Gastroesophageal sphincter (tissue), 4 donors: ENCODE data around the gene SMIM13. TPM values are rescaled to one million over a fixed set of nuclear protein-coding genes. Genes with fewer than 3 reads are reported as not detected.

Experiments used
- ATAC-seq: fragments of 150-250 bp; one replicate; pipeline ENCODE4 v1.9.1; 2016; ENCODE audit warnings: mild to moderate bottlenecking, moderate library complexity
- H3K27ac ChIP-seq, 4 donors: fragments of 200-600 bp; sonication (generic) in 3 of 4; 1 replicate in 3 of 4; 2 replicates in 1 of 4; pipeline ENCODE4 v1.5.1; 2016 to 2019
- H3K27me3 ChIP-seq: fragments of 200-600 bp; sonication (generic); one replicate; pipeline ENCODE4 v1.5.1; 2019
- H3K36me3 ChIP-seq, 2 donors: fragments of 200-600 bp; sonication (generic); one replicate each; pipeline ENCODE4 v1.5.1; 2019; ENCODE audit warnings: control low read depth in 1 of 2
- H3K4me1 ChIP-seq, 3 donors: fragments of 200-600 bp; sonication (generic); 1 replicate in 2 of 3; 2 replicates in 1 of 3; pipeline ENCODE4 v1.5.1; 2016 to 2019; ENCODE audit warnings: control low read depth in 2 of 3
- H3K4me3 ChIP-seq, 2 donors: fragments of 200-600 bp; sonication (generic); one replicate each; pipeline ENCODE4 v1.5.1; 2019; ENCODE audit warnings: mild to moderate bottlenecking in 1 of 2, moderate library complexity in 1 of 2
- H3K9me3 ChIP-seq, 3 donors: fragments of 200-600 bp; sonication (generic); one replicate each; pipeline ENCODE4 v1.5.1; 2017 to 2019; ENCODE audit warnings: control low read depth in 2 of 3
- CTCF ChIP-seq, 4 experiments: fragments of 200-600 bp in 2 of 4; fragments of 450-650 bp in 2 of 4; sonication (generic) in 1 of 4; IDR thresholded peaks; one replicate each; pipeline ENCODE4 v1.5.1; 2017 to 2019; ENCODE audit warnings: antibody characterized with exemption in 4 of 4, mild to moderate bottlenecking in 2 of 4, moderate library complexity in 2 of 4
- EP300 ChIP-seq: sonication (generic); formaldehyde crosslinking; IDR thresholded peaks from one replicate; pipeline ENCODE4 v1.6.1; 2017; ENCODE audit warnings: antibody characterized with exemption, mild to moderate bottlenecking
- POLR2A ChIP-seq, 2 donors: fragments of 450-650 bp; IDR thresholded peaks; one replicate each; pipeline ENCODE4 v1.6.1; 2017; ENCODE audit warnings: antibody characterized with exemption in 2 of 2, mild to moderate bottlenecking in 2 of 2, moderate library complexity in 1 of 2
- POLR2AphosphoS5 ChIP-seq: sonication (generic); formaldehyde crosslinking; IDR thresholded peaks from one replicate; pipeline ENCODE4 v1.6.1; 2017; ENCODE audit warnings: antibody characterized with exemption
- WGBS, 2 donors: methylation state at CpG; one replicate each; pipeline ENCODE4 v1.1.5; 2018; ENCODE audit warnings: low coverage in 1 of 2; 5-methylcytosine and 5-hydroxymethylcytosine counted together
- total RNA-seq, 4 donors: library from RNA; depleted of rRNA; stranded (reverse); fragments of >200 nt; gene quantifications; one replicate each; pipeline ENCODE4 v1.1.0, GENCODE V29; 2016

Gene SMIM13
- total RNA-seq, 4 donors from 2014 or later = 8.3 to 13.5 (median 12.5) TPM

GRCh38 chr6:11096109-11096508, 2.5 kb downstream of the SMIM13 start:
- Histone ChIP-seq H3K4me1 (peaks cover 0 to 28% (median 9%) of the 10 kb centered on the region in 3 donors), H3K27ac (no peak overlapping the region), H3K36me3 (peaks cover 0 to 3% of the 10 kb centered on the region in 2 donors), H3K9me3 (no peaks in the 10 kb centered on the region), H3K27me3 (no peaks in the 10 kb centered on the region), H3K4me3 (no peak overlapping the region)
- no peak for TF ChIP-seq POLR2A (IDR thresholded peaks at IDR 0.05)
- WGBS, 2 donors = 58 to 76% methylated on average over 2 to 4 of the region's 4 CpGs
- no peak for ATAC-seq

- ATAC-seq = no peak
- H3K4me1 ChIP-seq = peaks cover 0 to 27% (median 9%) of the 10 kb centered on the region in 3 donors
- H3K36me3 ChIP-seq = peaks cover 0 to 3% of the 10 kb centered on the region in 2 donors
- TF ChIP-seq EP300 (no peak), POLR2AphosphoS5 (no peak), CTCF (IDR thresholded peaks at IDR 0.05) (no peak), POLR2A (IDR thresholded peaks at IDR 0.05) (no peak)
- 84 to 91% methylated on average over 4 to 7 of the region's 8 CpGs for WGBS, 2 donors
- no peak overlapping the region for H3K27ac ChIP-seq
- no peaks in the 10 kb centered on the region for H3K9me3 ChIP-seq
- no peak overlapping the region for H3K4me3 ChIP-seq
- H3K27me3 ChIP-seq = no peaks in the 10 kb centered on the region
These were observed 3.8 kb downstream of the SMIM13 start for GRCh38 chr6:11097476-11097875.

- H3K36me3 ChIP-seq = peaks cover 0 to 3% of the 10 kb centered on the region in 2 donors
- no peaks in the 10 kb centered on the region for H3K27me3 ChIP-seq
- TF ChIP-seq EP300 (no peak), POLR2AphosphoS5 (no peak), POLR2A (IDR thresholded peaks at IDR 0.05) (no peak), CTCF (IDR thresholded peaks at IDR 0.05) (no peak)
- no peak for ATAC-seq
- no peak overlapping the region for H3K27ac ChIP-seq
- H3K4me3 ChIP-seq = no peak overlapping the region
- WGBS, 2 donors = 78 to 100% methylated on average over 1 of the region's 1 CpG
- H3K4me1 ChIP-seq = peaks cover 0 to 21% (median 9%) of the 10 kb centered on the region in 3 donors
- H3K9me3 ChIP-seq = no peaks in the 10 kb centered on the region
These were observed 4.4 kb downstream of the SMIM13 start for GRCh38 chr6:11098004-11098403.

GRCh38 chr6:11101417-11101816, 7.8 kb downstream of the SMIM13 start:
- 89 to 92% methylated on average over 3 to 5 of the region's 5 CpGs for WGBS, 2 donors
- ATAC-seq = no peak

GRCh38 chr6:11103065-11103464, 9.4 kb downstream of the SMIM13 start:
- Histone ChIP-seq H3K4me1 (no peaks in the 10 kb centered on the region), H3K4me3 (no peak overlapping the region), H3K27me3 (no peaks in the 10 kb centered on the region), H3K36me3 (peaks cover 0 to 3% of the 10 kb centered on the region in 2 donors), H3K27ac (no peak overlapping the region), H3K9me3 (no peaks in the 10 kb centered on the region)
- 85 to 100% methylated on average over 1 to 4 of the region's 5 CpGs for whole genome bisulfite sequencing, 2 donors
- ATAC-seq = no peak
- no peak for TF ChIP-seq CTCF (IDR thresholded peaks at IDR 0.05)

More at GRCh38 chr6:11101417-11101816, 7.8 kb downstream of the SMIM13 start:
- Histone ChIP-seq H3K36me3 (peaks cover 0 to 3% of the 10 kb centered on the region in 2 donors), H3K4me1 (no peaks in the 10 kb centered on the region), H3K9me3 (no peaks in the 10 kb centered on the region), H3K4me3 (no peak overlapping the region), H3K27ac (no peak overlapping the region), H3K27me3 (no peaks in the 10 kb centered on the region)
- no peak for TF ChIP-seq POLR2A (IDR thresholded peaks at IDR 0.05)
- no peak for TF ChIP-seq EP300
- no peak for TF ChIP-seq POLR2AphosphoS5
- TF ChIP-seq CTCF (IDR thresholded peaks at IDR 0.05) = no peak
